Activated T-helper 2 cell treated with anti-CD3 and anti-CD28 coated beads, Interferon-gamma antibody, Interleukin-2, Interleukin-4, amounts not matched to agents 10 μg/mL and 5 μg/mL and 100 μg/mL, durations not matched to agents 14 hours and 24 hours and 36 hours (primary cell): Measurements from ENCODE around the gene RHOA. TPM values are rescaled to one million over a fixed set of nuclear protein-coding genes. Genes with fewer than 3 reads are reported as not detected.

Experiments used
- DNase-seq: peaks from one replicate; pipeline ENCODE4 v3.0.0; 2021; ENCODE audit warnings: low spot score
- H3K27ac Mint-ChIP-seq: one replicate; pipeline ENCODE4 v1.8.0; 2021; ENCODE audit warnings: mixed read lengths
- H3K27me3 Mint-ChIP-seq: one replicate; pipeline ENCODE4 v1.8.0; 2021; ENCODE audit warnings: low read depth, mixed read lengths
- H3K36me3 Mint-ChIP-seq: one replicate; pipeline ENCODE4 v1.8.0; 2021; ENCODE audit warnings: low read depth, mixed read lengths
- H3K4me1 Mint-ChIP-seq: one replicate; pipeline ENCODE4 v1.8.0; 2021; ENCODE audit warnings: low read depth, mixed read lengths
- H3K4me3 Mint-ChIP-seq: one replicate; pipeline ENCODE4 v1.8.0; 2021; ENCODE audit warnings: low read depth, mild to moderate bottlenecking, moderate library complexity, mixed read lengths
- H3K9me3 Mint-ChIP-seq: one replicate; pipeline ENCODE4 v1.8.0; 2021; ENCODE audit warnings: mixed read lengths
- intact Hi-C: fragments of 100-400 bp; cut with micrococcal nuclease; formaldehyde crosslinking; loops from one replicate; pipeline ENCODE4 v1.15.1; 2023
- total RNA-seq: library from RNA; stranded (reverse); gene quantifications from 2 replicates; pipeline ENCODE4 v1.2.3, GENCODE V29; 2022

RHOA gene
- total RNA-seq = 425 and 428 TPM in 2 replicates

DNA sequence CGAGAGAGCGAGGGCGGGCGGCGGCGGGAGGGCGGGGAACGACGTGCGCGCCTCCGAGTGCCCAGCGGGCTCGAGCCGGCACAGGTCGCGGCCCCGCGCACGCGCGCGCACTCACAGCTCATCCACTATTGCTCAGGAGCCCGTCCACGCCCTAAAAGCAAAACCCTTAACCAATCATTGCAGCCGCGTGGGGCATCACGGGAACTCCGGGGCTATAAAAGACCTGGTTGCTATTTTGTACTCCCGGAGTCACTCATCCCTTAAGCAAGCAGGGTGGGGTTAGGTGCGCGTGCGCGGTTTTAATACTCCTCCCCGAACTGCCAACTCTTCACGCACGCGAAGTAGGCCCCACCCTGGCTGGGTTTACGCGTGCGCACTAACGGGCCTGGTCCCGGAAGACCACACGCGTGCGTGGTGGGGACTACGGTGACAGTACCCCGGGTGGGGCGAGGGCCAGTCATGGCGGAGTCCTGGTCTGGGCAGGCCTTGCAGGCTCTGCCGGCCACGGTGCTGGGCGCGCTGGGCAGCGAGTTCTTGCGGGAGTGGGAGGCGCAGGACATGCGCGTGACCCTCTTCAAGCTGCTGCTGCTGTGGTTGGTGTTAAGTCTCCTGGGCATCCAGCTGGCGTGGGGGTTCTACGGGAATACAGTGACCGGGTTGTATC is at the start of gene RHOA, which contains the start of gene TCTA:
RHOA (minus strand) TSS at position 9 of the 664 bp plus-strand sequence. CDS start 36,387 bp downstream, outside the sequence.
TCTA (plus strand) TSS at position 456 of the 664 bp plus-strand sequence; CDS start at position 460, 4 bp downstream.
- Mint-ChIP-seq H3K27me3 (no peaks in the 10 kb centered on the region), H3K27ac (peak within 1 kb of the TSS; percentile 90), H3K4me3 (peak within 1 kb of the TSS; percentile 93), H3K4me1 (peaks cover 54% of the 10 kb centered on the region), H3K36me3 (peaks cover 47% of the 10 kb centered on the region), H3K9me3 (no peaks in the 10 kb centered on the region)
- intact Hi-C loops = loop anchor here (1.0 to 10.0 kb wide), 8 partner anchors 16 to 387 kb away; partner anchors contain the start of genes DAG1, GPX1, IMPDH2 and IP6K1
- DNase-seq = peak; percentile 99

DNA sequence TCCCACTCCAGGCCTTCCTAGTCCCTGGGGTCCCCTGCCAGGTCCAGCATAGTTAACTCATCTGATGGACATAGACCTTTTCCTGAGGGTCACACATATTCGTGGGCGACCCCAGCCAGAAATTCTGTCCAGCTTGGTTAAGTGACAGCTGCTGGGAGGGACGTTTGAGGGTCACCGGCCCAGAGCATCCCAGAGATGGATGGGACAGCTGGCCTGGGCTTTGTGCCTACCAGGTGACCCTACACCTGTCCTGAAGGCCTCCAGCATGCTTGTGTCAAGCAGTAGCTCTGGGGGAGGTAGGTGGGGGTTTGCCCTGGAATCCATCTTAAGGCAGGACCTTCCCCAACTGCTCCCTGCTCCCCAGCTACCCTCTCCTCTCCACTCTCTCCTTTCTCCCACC is 49.2 kb upstream of the RHOA start:
- no peak for DNase-seq
- no peak overlapping the region for H3K27ac Mint-ChIP-seq
- no peak overlapping the region for H3K4me3 Mint-ChIP-seq
- H3K9me3 Mint-ChIP-seq = no peaks in the 10 kb centered on the region
- H3K27me3 Mint-ChIP-seq = no peaks in the 10 kb centered on the region
- H3K36me3 Mint-ChIP-seq = no peaks in the 10 kb centered on the region
- intact Hi-C loops = no loop called here
- peaks cover 3% of the 10 kb centered on the region for H3K4me1 Mint-ChIP-seq

GRCh38 chr3:49460188-49460890 is 48.6 kb upstream of the RHOA start:
- H3K27ac Mint-ChIP-seq = no peak overlapping the region
- no peak overlapping the region for H3K4me3 Mint-ChIP-seq
- H3K36me3 Mint-ChIP-seq = no peaks in the 10 kb centered on the region
- intact Hi-C loops = no loop called here
- no peak for DNase-seq
- H3K27me3 Mint-ChIP-seq = no peaks in the 10 kb centered on the region
- H3K4me1 Mint-ChIP-seq = peaks cover 3% of the 10 kb centered on the region
- H3K9me3 Mint-ChIP-seq = no peaks in the 10 kb centered on the region

- Mint-ChIP-seq H3K27ac (no peak overlapping the region), H3K36me3 (no peaks in the 10 kb centered on the region), H3K4me3 (no peak overlapping the region), H3K27me3 (no peaks in the 10 kb centered on the region), H3K4me1 (no peaks in the 10 kb centered on the region), H3K9me3 (no peaks in the 10 kb centered on the region)
- no peak for DNase-seq
- intact Hi-C loops = no loop called here
Observed at GRCh38 chr3:49456466-49456865, 44.7 kb upstream of the RHOA start.

DNA sequence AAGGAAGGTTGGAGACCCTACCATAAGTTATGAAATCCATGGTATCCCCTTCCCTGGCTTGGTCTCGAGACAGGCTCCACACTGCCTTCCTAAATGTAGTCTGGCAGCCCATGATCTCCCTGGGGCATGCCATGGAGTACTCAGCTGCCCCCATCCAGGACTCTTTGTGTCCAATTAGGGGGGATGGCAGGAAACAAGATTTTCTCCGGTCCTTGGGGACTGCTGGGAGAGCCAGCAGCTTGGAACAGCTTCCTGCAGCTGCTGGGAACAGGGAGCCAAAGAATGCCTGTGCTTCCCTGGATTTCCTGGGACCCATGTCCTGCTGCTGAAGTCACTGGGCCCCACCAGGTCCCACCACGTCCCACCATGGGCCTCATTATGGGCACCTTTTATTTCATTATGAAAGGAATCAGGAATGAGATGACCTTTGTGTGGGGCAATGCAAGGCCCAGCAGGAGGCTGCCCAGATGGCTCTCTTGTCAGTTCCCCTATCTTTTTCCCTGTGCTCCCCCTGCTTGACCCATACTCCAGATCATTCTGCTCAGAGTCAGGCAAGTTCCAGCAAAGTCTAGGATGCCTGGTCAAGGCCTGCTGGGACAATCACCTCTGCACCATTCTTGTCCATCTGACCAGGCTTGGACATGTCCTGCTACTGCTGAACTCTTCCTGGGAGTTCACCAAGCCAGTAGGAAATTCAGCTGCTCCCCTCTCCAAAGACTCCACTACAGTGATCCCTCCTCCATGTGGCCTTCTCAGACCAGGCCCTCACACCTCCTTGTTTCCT is 43.3 kb upstream of the RHOA start:
- Mint-ChIP-seq H3K4me1 (no peaks in the 10 kb centered on the region), H3K27ac (no peak overlapping the region), H3K4me3 (no peak overlapping the region), H3K36me3 (no peaks in the 10 kb centered on the region), H3K9me3 (no peaks in the 10 kb centered on the region), H3K27me3 (no peaks in the 10 kb centered on the region)
- intact Hi-C loops = no loop called here
- DNase-seq = no peak

DNA sequence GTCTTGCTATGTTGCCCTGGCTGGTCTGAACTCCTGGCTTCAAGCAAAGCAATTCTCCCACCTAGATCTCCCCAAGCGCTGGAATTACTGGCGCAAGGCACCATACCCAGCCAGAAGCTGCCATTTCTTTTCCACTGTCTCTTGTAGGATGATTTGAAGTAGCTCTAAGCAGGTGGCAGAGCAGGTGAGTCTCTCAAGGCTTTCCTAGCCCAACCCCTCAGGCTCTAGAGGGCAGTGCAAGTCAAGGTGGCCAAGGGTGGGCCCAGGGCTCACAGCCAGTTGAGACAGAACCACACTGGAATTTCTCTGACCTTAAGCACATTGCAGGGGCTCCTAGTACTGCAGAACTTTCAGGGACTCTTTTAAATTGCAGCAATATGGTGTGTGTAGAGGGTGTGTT is 42.7 kb upstream of the RHOA start:
- no peaks in the 10 kb centered on the region for H3K4me1 Mint-ChIP-seq
- no peak overlapping the region for H3K4me3 Mint-ChIP-seq
- no peaks in the 10 kb centered on the region for H3K9me3 Mint-ChIP-seq
- no peak for DNase-seq
- intact Hi-C loops = no loop called here
- no peak overlapping the region for H3K27ac Mint-ChIP-seq
- no peaks in the 10 kb centered on the region for H3K36me3 Mint-ChIP-seq
- H3K27me3 Mint-ChIP-seq = no peaks in the 10 kb centered on the region

- no peak overlapping the region for H3K4me3 Mint-ChIP-seq
- no peaks in the 10 kb centered on the region for H3K27me3 Mint-ChIP-seq
- DNase-seq = no peak
- intact Hi-C loops = no loop called here
- peaks cover 3% of the 10 kb centered on the region for H3K4me1 Mint-ChIP-seq
- H3K36me3 Mint-ChIP-seq = no peaks in the 10 kb centered on the region
- H3K9me3 Mint-ChIP-seq = no peaks in the 10 kb centered on the region
- no peak overlapping the region for H3K27ac Mint-ChIP-seq
Observed at GRCh38 chr3:49453621-49454020, 41.8 kb upstream of the RHOA start.

- peaks cover 9% of the 10 kb centered on the region for H3K4me1 Mint-ChIP-seq
- H3K36me3 Mint-ChIP-seq = no peaks in the 10 kb centered on the region
- H3K27ac Mint-ChIP-seq = no peak overlapping the region
- intact Hi-C loops = loop anchor here (2.0 kb wide), 1 partner anchor 17 kb away; the partner anchor contains the start of gene NICN1
- no peak for DNase-seq
- no peaks in the 10 kb centered on the region for H3K27me3 Mint-ChIP-seq
- no peaks in the 10 kb centered on the region for H3K9me3 Mint-ChIP-seq
- H3K4me3 Mint-ChIP-seq = no peak overlapping the region
Observed at GRCh38 chr3:49445391-49445790, 33.6 kb upstream of the RHOA start.

DNA sequence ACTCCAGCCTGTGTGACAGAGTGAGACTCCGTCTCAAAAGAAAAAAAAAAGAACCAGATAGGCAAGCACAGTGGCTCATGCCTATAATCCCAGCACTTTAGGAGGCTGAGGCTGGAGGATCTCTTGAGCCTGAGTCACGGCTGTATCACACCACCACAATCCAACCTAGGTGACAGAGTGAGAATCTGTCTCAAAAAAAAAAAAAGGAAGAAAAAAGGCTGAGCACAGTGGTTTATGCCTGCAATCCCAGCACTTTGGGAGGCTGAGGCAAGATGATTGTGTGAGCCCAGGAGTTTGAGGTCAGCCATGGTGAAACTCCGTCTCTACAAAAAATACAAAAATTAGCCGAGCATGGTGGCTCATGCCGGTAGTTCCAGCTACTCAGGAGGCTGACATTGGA is 23.0 kb upstream of the RHOA start:
- H3K4me3 Mint-ChIP-seq = no peak overlapping the region
- no peaks in the 10 kb centered on the region for H3K27me3 Mint-ChIP-seq
- no peaks in the 10 kb centered on the region for H3K36me3 Mint-ChIP-seq
- no peaks in the 10 kb centered on the region for H3K9me3 Mint-ChIP-seq
- no peak for DNase-seq
- intact Hi-C loops = no loop called here
- H3K4me1 Mint-ChIP-seq = peaks cover under 1% of the 10 kb centered on the region
- no peak overlapping the region for H3K27ac Mint-ChIP-seq

DNA sequence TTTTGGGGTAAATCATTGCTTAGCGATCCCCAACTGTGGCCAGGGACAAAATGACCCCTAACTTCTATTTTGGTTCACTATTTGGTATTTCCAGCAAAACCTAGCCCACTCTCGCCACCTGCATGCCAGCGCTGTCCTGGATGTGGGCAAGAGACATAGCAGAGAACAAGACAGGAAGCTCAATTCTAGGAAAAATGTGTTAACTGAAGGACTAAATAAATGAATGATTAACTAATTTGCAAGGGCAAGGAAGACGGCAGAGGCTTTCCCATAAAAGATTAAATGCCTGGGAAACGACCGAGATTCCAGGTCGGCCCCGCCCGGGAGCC is 16.9 kb upstream of the RHOA start:
- H3K27me3 Mint-ChIP-seq = no peaks in the 10 kb centered on the region
- no peaks in the 10 kb centered on the region for H3K9me3 Mint-ChIP-seq
- peaks cover 14% of the 10 kb centered on the region for H3K4me1 Mint-ChIP-seq
- H3K27ac Mint-ChIP-seq = peak overlapping the region; percentile 93
- peaks cover 12% of the 10 kb centered on the region for H3K36me3 Mint-ChIP-seq
- intact Hi-C loops = loop anchor here (1.0 to 5.0 kb wide), 4 partner anchors 12 to 86 kb away; partner anchors contain the start of genes TCTA and USP4
- H3K4me3 Mint-ChIP-seq = peak overlapping the region; percentile 94
- DNase-seq = no peak

DNA sequence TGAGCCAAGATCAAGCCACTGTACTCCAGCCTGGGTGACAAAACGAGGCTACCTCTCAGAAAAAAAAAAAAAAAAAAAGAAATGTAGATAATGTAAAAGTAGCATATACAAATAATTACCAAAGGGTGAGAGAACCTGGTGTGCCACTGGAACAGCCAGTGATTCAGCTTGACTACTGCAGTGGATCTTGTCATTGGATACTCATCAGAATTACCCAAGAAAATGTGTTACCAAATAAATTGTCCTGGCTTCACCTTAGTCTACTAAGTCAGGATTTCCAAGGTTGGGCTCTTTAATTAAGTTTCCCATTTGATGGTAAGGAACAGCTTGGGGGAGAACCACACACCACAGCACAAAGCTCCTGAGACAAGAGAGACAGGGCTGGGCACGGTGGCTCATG is 15.8 kb upstream of the RHOA start:
- Mint-ChIP-seq H3K36me3 (peaks cover 20% of the 10 kb centered on the region), H3K9me3 (no peaks in the 10 kb centered on the region), H3K4me1 (peaks cover 14% of the 10 kb centered on the region), H3K27ac (peak overlapping the region; percentile 93), H3K27me3 (no peaks in the 10 kb centered on the region), H3K4me3 (peak overlapping the region; percentile 94)
- no peak for DNase-seq
- intact Hi-C loops = loop anchor here (5.0 kb wide), 1 partner anchor 85 kb away; the partner anchor contains the start of gene USP4

DNA sequence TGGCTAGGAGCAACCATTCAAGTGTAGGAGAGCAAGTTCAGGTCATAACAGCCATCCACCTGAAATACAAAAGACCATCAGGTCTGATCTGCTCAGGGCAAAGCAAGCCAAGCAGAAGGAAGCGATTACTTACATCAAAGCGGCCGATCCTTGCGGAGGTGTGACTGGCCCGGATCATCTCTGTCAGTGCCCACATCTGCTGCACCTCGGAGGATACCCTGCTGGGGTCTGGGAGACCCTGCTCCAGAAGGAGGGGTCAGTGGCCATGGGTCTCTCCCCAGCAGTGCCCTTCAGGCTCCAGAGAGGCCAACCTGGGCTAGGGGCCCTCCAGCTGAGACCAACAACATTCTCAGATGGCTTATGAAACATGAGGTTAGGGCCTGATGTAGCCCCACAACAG is 13.0 kb upstream of the RHOA start:
- no peaks in the 10 kb centered on the region for H3K27me3 Mint-ChIP-seq
- no peak overlapping the region for H3K27ac Mint-ChIP-seq
- H3K9me3 Mint-ChIP-seq = no peaks in the 10 kb centered on the region
- intact Hi-C loops = loop anchor here (5.0 kb wide), 1 partner anchor 83 kb away; the partner anchor contains the start of gene USP4
- H3K36me3 Mint-ChIP-seq = peaks cover 28% of the 10 kb centered on the region
- DNase-seq = no peak
- peaks cover 19% of the 10 kb centered on the region for H3K4me1 Mint-ChIP-seq
- no peak overlapping the region for H3K4me3 Mint-ChIP-seq
